Keratinocyte (primary cell): ENCODE data around the gene DHDH.

ENCODE experiments used
- EZH2 ChIP-seq: IDR thresholded peaks from one replicate; pipeline ENCODE4 v1.6.1; 2012; ENCODE audit warnings: inconsistent platforms, mild to moderate bottlenecking, low read length, moderate library complexity
- TF ChIP-seq, protein P1 (sequence below), 3 experiments: IDR thresholded peaks in 1 of 3; conservative IDR thresholded peaks in 1 of 3; optimal IDR thresholded peaks in 1 of 3; 2 replicates in 2 of 3; 3 replicates in 1 of 3; pipeline versions ENCODE3 to v1.5.1; 2011; ENCODE audit warnings: low read length in 3 of 3, mild to moderate bottlenecking in 3 of 3, moderate library complexity in 2 of 3, control low read depth in 1 of 3, inconsistent platforms in 1 of 3; ENCODE audit not compliant: insufficient read depth in 2 of 3; ENCODE audit errors: extremely low read depth in 1 of 3

DNA sequence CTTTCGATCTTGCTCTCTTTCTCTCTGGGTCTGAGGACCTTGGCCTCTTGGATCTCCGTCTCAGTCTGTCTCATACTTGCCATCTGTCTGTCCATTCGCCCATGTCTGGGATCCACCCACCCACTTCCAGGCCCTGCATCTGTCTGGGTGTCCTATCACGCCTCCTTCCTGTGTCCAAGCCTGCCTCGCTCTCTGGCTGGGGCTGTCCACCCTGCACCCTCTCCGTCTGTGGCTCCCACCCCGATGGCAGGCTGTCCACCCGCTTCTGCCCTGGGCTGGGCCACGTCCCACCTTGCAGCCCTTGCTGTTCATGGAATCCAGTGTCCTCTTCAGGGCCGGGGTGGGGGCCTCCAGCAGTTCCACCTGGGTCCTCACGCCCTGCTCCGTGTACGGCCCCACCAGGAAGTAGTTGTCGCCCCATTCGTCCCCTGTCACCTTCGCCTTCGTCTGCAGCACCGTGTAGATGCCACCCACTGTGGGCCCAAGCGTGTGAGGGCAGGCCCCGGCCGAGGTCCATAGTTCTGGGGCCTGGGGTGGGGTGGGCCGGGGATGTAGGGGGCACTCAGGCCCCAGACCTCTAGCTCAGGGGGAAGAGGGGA, 57.6 kb downstream of the DHDH start:
- TF ChIP-seq, protein P1, sequence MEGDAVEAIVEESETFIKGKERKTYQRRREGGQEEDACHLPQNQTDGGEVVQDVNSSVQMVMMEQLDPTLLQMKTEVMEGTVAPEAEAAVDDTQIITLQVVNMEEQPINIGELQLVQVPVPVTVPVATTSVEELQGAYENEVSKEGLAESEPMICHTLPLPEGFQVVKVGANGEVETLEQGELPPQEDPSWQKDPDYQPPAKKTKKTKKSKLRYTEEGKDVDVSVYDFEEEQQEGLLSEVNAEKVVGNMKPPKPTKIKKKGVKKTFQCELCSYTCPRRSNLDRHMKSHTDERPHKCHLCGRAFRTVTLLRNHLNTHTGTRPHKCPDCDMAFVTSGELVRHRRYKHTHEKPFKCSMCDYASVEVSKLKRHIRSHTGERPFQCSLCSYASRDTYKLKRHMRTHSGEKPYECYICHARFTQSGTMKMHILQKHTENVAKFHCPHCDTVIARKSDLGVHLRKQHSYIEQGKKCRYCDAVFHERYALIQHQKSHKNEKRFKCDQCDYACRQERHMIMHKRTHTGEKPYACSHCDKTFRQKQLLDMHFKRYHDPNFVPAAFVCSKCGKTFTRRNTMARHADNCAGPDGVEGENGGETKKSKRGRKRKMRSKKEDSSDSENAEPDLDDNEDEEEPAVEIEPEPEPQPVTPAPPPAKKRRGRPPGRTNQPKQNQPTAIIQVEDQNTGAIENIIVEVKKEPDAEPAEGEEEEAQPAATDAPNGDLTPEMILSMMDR (optimal IDR thresholded peaks at IDR 0.05 in 1 of 3, IDR thresholded peaks at IDR 0.05 in 1 of 3, conservative IDR thresholded peaks at IDR 0.05 in 1 of 3; ENCODE audit: extremely low read depth in 1 of 3, insufficient read depth in 2 of 3, low read length in 3 of 3): no peak
- no peak for TF ChIP-seq EZH2
